Measurements from ENCODE around the gene ANKRD11. TPM values are rescaled to one million over a fixed set of nuclear protein-coding genes. Genes with fewer than 3 reads are reported as not detected.
A peak's percentile ranks its signal among the peaks of the same experiment; 100 is the strongest.

ANKRD11 gene
- total RNA-seq, 1 donor from 2014 or later = 367 TPM

- no peak for DNase-seq
- Mint-ChIP-seq H3K4me1 (ENCODE audit: low read depth, unreplicated experiment) (peaks cover 74% of the 10 kb centered on the region), H3K27ac (ENCODE audit: unreplicated experiment) (peak overlapping the region; percentile 13), H3K9me3 (ENCODE audit: unreplicated experiment) (peaks cover 44% of the 10 kb centered on the region), H3K4me3 (ENCODE audit: unreplicated experiment) (peak overlapping the region; percentile 26), H3K27me3 (ENCODE audit: unreplicated experiment) (peaks cover 19% of the 10 kb centered on the region), H3K36me3 (ENCODE audit: unreplicated experiment) (no peaks in the 10 kb centered on the region)
- no peak for TF ChIP-seq CTCF (IDR thresholded peaks at IDR 0.05; ENCODE audit: partially characterized antibody, unreplicated experiment)
These were observed 128.4 kb downstream of the ANKRD11 start for GRCh38 chr16:89361751-89362539.

- TF ChIP-seq CTCF (IDR thresholded peaks at IDR 0.05; ENCODE audit: partially characterized antibody, unreplicated experiment) = no peak
- H3K4me3 Mint-ChIP-seq (ENCODE audit: unreplicated experiment) = no peak overlapping the region
These were observed 129.5 kb downstream of the ANKRD11 start for GRCh38 chr16:89360760-89361435.

GRCh38 chr16:89359264-89360147 lies 130.9 kb downstream of the ANKRD11 start:
- Mint-ChIP-seq H3K4me1 (ENCODE audit: low read depth, unreplicated experiment) (peaks cover 78% of the 10 kb centered on the region), H3K27me3 (ENCODE audit: unreplicated experiment) (peaks cover 18% of the 10 kb centered on the region), H3K27ac (ENCODE audit: unreplicated experiment) (peak overlapping the region; percentile 91), H3K36me3 (ENCODE audit: unreplicated experiment) (no peaks in the 10 kb centered on the region), H3K9me3 (ENCODE audit: unreplicated experiment) (peaks cover 42% of the 10 kb centered on the region), H3K4me3 (ENCODE audit: unreplicated experiment) (peak overlapping the region; percentile 22)
- no peak for TF ChIP-seq CTCF (IDR thresholded peaks at IDR 0.05; ENCODE audit: partially characterized antibody, unreplicated experiment)
- no peak for DNase-seq

More at GRCh38 chr16:89360760-89361435, 129.5 kb downstream of the ANKRD11 start:
- peaks cover 17% of the 10 kb centered on the region for H3K27me3 Mint-ChIP-seq (ENCODE audit: unreplicated experiment)
- H3K9me3 Mint-ChIP-seq (ENCODE audit: unreplicated experiment) = peaks cover 44% of the 10 kb centered on the region
- DNase-seq = no peak
- peak overlapping the region; percentile 70 for H3K27ac Mint-ChIP-seq (ENCODE audit: unreplicated experiment)
- H3K36me3 Mint-ChIP-seq (ENCODE audit: unreplicated experiment) = no peaks in the 10 kb centered on the region
- peaks cover 76% of the 10 kb centered on the region for H3K4me1 Mint-ChIP-seq (ENCODE audit: low read depth, unreplicated experiment)

GRCh38 chr16:89358030-89359005 lies 132.0 kb downstream of the ANKRD11 start:
- H3K27ac Mint-ChIP-seq (ENCODE audit: unreplicated experiment) = peak overlapping the region; percentile 96

More at GRCh38 chr16:89358030-89359005, 132.0 kb downstream of the ANKRD11 start:
- H3K36me3 Mint-ChIP-seq (ENCODE audit: unreplicated experiment) = no peaks in the 10 kb centered on the region
- peaks cover 36% of the 10 kb centered on the region for H3K9me3 Mint-ChIP-seq (ENCODE audit: unreplicated experiment)
- TF ChIP-seq CTCF (IDR thresholded peaks at IDR 0.05; ENCODE audit: partially characterized antibody, unreplicated experiment) = no peak
- H3K27me3 Mint-ChIP-seq (ENCODE audit: unreplicated experiment) = peaks cover 17% of the 10 kb centered on the region
- peaks cover 78% of the 10 kb centered on the region for H3K4me1 Mint-ChIP-seq (ENCODE audit: low read depth, unreplicated experiment)
- no peak for DNase-seq
- peak overlapping the region; percentile 65 for H3K4me3 Mint-ChIP-seq (ENCODE audit: unreplicated experiment)
